Karpas-422 (cell line): Measurements from ENCODE around the gene UHRF2. TPM values are rescaled to one million over a fixed set of nuclear protein-coding genes. Genes with fewer than 3 reads are reported as not detected.

Experiments
- DNase-seq: peaks from one replicate; pipeline ENCODE4 v3.0.0-alpha.2; 2015
- H2AFZ ChIP-seq: fragments of 200-600 bp; sonication (generic); 2 replicates; pipeline ENCODE4 v1.6.1; 2014; ENCODE audit warnings: antibody characterized with exemption, low read length, mixed read lengths
- H3K27ac ChIP-seq: fragments of 200-600 bp; sonication (generic); 2 replicates; pipeline ENCODE4 v1.5.1; 2014; ENCODE audit warnings: mild to moderate bottlenecking, low read length, moderate library complexity
- H3K27me3 ChIP-seq: fragments of 200-600 bp; sonication (generic); 2 replicates; pipeline ENCODE4 v1.6.1; 2014; ENCODE audit warnings: low read length, mixed read lengths
- H3K36me3 ChIP-seq: fragments of 200-600 bp; sonication (generic); 2 replicates; pipeline ENCODE4 v1.6.1; 2014; ENCODE audit warnings: low read length, mixed read lengths; ENCODE audit not compliant: insufficient read depth
- H3K4me1 ChIP-seq: fragments of 200-600 bp; sonication (generic); 2 replicates; pipeline ENCODE4 v1.6.1; 2014; ENCODE audit warnings: mild to moderate bottlenecking, low read length, mixed read lengths
- H3K4me2 ChIP-seq: fragments of 200-600 bp; sonication (generic); 2 replicates; pipeline ENCODE4 v1.6.1; 2014; ENCODE audit warnings: low read length, low read depth, mild to moderate bottlenecking; ENCODE audit not compliant: poor library complexity, severe bottlenecking
- H3K4me3 ChIP-seq: fragments of 200-600 bp; sonication (generic); 2 replicates; pipeline ENCODE4 v1.5.1; 2014; ENCODE audit warnings: mild to moderate bottlenecking, antibody characterized with exemption, low read length, mixed read lengths
- H3K79me2 ChIP-seq: fragments of 200-600 bp; sonication (generic); 2 replicates; pipeline ENCODE4 v1.6.1; 2014; ENCODE audit warnings: mild to moderate bottlenecking, low read length, mixed read lengths
- H3K9ac ChIP-seq: fragments of 200-600 bp; sonication (generic); 2 replicates; pipeline ENCODE4 v1.6.0; 2014; ENCODE audit warnings: low read length
- H3K9me2 ChIP-seq: fragments of 200-600 bp; sonication (generic), shearing (Covaris generic); replicated peaks from 2 replicates; pipeline ENCODE4 v1.6.0; 2014; ENCODE audit warnings: mild to moderate bottlenecking, low read length, moderate library complexity; ENCODE audit not compliant: insufficient read depth
- H3K9me3 ChIP-seq: fragments of 300-700, 200-600 bp; sonication (generic); 2 replicates; pipeline ENCODE4 v1.6.1; 2014; ENCODE audit warnings: low read length, mixed read lengths
- H4K20me1 ChIP-seq: fragments of 200-600 bp; sonication (generic); 2 replicates; pipeline ENCODE4 v1.6.1; 2014; ENCODE audit warnings: mild to moderate bottlenecking, antibody characterized with exemption, low read length, low read depth; ENCODE audit not compliant: insufficient read depth
- total RNA-seq: library from RNA; depleted of rRNA; stranded (reverse); fragments of >200 nt; shearing (Covaris generic); gene quantifications from 2 replicates; pipeline ENCODE4 v1.2.3, GENCODE V29; 2014; ENCODE audit warnings: low replicate concordance

UHRF2 gene
- total RNA-seq, 1 experiment from 2014 or later, result 85.5 TPM

DNA sequence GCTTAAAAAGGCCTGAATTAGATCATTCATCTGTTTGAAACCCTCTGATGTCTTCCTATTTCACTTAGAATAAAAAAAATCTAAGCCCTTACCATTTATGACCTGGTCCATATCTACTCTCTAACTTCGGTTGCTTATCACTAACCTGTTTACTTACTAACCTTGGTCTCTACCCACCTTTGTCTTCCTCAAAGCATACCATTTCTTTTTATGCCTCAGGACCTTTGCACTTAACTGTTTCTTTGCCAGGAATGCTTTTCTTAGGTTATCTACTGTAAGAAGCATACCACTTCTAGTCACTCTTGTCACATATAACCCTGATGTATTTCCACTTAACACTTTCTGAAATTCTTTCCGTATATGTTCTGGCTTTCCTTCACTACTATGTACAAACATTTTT lies 67.0 kb downstream of the UHRF2 start:
- Histone ChIP-seq H3K4me1 (peaks cover 7% of the 10 kb centered on the region), H3K79me2 (peaks cover 37% of the 10 kb centered on the region), H2AFZ (no peak overlapping the region)

GRCh38 chr9:6484210-6484609 lies 71.2 kb downstream of the UHRF2 start:
- H3K27ac ChIP-seq, result no peak overlapping the region
- H4K20me1 ChIP-seq, result no peaks in the 10 kb centered on the region
- no peak overlapping the region for H3K9ac ChIP-seq
- H3K9me3 ChIP-seq, result no peaks in the 10 kb centered on the region
- no peaks in the 10 kb centered on the region for H3K27me3 ChIP-seq
- no peak overlapping the region for H3K4me2 ChIP-seq
- peaks cover 30% of the 10 kb centered on the region for H3K79me2 ChIP-seq
- no peak overlapping the region for H3K4me3 ChIP-seq
- H3K4me1 ChIP-seq, result no peaks in the 10 kb centered on the region
- no peak overlapping the region for H2AFZ ChIP-seq
- H3K9me2 ChIP-seq, result no peaks in the 10 kb centered on the region
- DNase-seq, result no peak
- peaks cover 19% of the 10 kb centered on the region; the same call in 1 of the 2 replicates for H3K36me3 ChIP-seq

More for the DNA sequence above, 67.0 kb downstream of the UHRF2 start:
- Histone ChIP-seq H3K4me3 (no peak overlapping the region), H3K4me2 (no peak overlapping the region), H3K27ac (no peak overlapping the region), H3K9me2 (no peaks in the 10 kb centered on the region), H3K27me3 (no peaks in the 10 kb centered on the region), H3K9me3 (no peaks in the 10 kb centered on the region), H3K36me3 (peaks cover 22% of the 10 kb centered on the region; the same call in 1 of the 2 replicates), H4K20me1 (no peaks in the 10 kb centered on the region), H3K9ac (no peak overlapping the region)
- DNase-seq, result no peak

DNA sequence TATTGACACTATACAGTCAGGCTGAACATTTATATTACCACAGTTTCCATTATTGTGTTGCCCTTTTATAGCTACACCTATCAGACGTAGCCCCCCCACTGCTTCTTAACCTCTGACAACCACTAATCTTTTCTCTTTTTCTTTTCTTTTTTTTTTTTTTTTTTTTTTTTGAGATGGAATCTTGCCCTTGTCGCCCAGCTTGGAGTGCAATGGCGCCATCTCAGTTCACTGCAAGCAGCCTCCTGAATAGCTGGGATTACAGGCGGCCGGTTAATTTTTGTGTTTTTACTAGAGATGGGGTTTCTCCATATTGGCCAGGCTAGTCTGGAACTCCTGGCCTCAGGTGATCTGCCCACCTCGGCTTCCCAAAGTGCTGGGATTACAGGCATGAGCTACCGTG lies 75.4 kb downstream of the UHRF2 start:
- Histone ChIP-seq H3K9me2 (no peaks in the 10 kb centered on the region), H3K4me2 (no peak overlapping the region), H3K4me1 (no peaks in the 10 kb centered on the region), H3K27me3 (no peaks in the 10 kb centered on the region), H2AFZ (no peak overlapping the region), H3K79me2 (peaks cover 53% of the 10 kb centered on the region), H4K20me1 (no peaks in the 10 kb centered on the region), H3K4me3 (no peak overlapping the region), H3K27ac (no peak overlapping the region), H3K9me3 (no peaks in the 10 kb centered on the region), H3K36me3 (peaks cover 21% of the 10 kb centered on the region; the same call in 1 of the 2 replicates), H3K9ac (no peak overlapping the region)
- DNase-seq, result no peak

GRCh38 chr9:6489099-6489498 lies 76.1 kb downstream of the UHRF2 start:
- Histone ChIP-seq H4K20me1 (no peaks in the 10 kb centered on the region), H2AFZ (no peak overlapping the region), H3K9me2 (no peaks in the 10 kb centered on the region), H3K27ac (no peak overlapping the region), H3K4me1 (no peaks in the 10 kb centered on the region), H3K79me2 (peaks cover 56% of the 10 kb centered on the region), H3K27me3 (no peaks in the 10 kb centered on the region), H3K4me2 (no peak overlapping the region), H3K4me3 (no peak overlapping the region), H3K9ac (no peak overlapping the region), H3K9me3 (no peaks in the 10 kb centered on the region), H3K36me3 (peaks cover 25% of the 10 kb centered on the region; the same call in 1 of the 2 replicates)
- no peak for DNase-seq

GRCh38 chr9:6490863-6491262 lies 77.9 kb downstream of the UHRF2 start:
- no peak for DNase-seq
- Histone ChIP-seq H2AFZ (no peak overlapping the region), H3K27me3 (no peaks in the 10 kb centered on the region), H3K4me1 (no peaks in the 10 kb centered on the region), H3K27ac (no peak overlapping the region), H3K79me2 (peaks cover 51% of the 10 kb centered on the region), H3K4me2 (no peak overlapping the region), H3K9me3 (no peaks in the 10 kb centered on the region), H3K36me3 (peaks cover 22% of the 10 kb centered on the region; the same call in 1 of the 2 replicates), H3K4me3 (no peak overlapping the region), H3K9ac (no peak overlapping the region), H4K20me1 (no peaks in the 10 kb centered on the region), H3K9me2 (no peaks in the 10 kb centered on the region)

DNA sequence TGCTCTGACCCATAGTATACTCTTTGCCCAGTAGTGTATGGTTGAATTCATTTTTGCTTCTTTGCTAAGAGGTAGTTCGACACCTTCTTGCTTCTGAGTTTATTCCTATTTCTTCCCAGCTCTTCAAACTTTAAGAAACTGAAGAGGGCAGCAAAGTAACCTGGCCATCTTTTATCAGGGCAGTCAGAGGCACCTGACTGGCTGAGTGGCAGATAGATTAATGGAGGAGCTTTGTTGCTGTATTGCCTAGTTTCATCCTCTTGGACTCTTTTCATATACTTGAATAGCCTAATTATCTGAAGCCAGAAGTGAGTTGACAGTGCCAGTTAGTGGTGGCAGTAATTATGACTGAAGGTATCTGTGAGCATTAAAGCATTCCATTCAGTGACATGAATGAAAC lies 82.5 kb downstream of the UHRF2 start:
- H3K9ac ChIP-seq, result no peak overlapping the region
- no peak overlapping the region for H3K4me2 ChIP-seq
- peaks cover 32% of the 10 kb centered on the region for H3K79me2 ChIP-seq
- H2AFZ ChIP-seq, result no peak overlapping the region
- H3K36me3 ChIP-seq, result peaks cover 36% of the 10 kb centered on the region; the same call in 1 of the 2 replicates
- H3K9me2 ChIP-seq, result no peaks in the 10 kb centered on the region
- DNase-seq, result no peak
- no peaks in the 10 kb centered on the region for H3K27me3 ChIP-seq
- H3K9me3 ChIP-seq, result no peaks in the 10 kb centered on the region
- no peak overlapping the region for H3K4me3 ChIP-seq
- H4K20me1 ChIP-seq, result no peaks in the 10 kb centered on the region
- H3K4me1 ChIP-seq, result no peaks in the 10 kb centered on the region
- no peak overlapping the region for H3K27ac ChIP-seq

DNA sequence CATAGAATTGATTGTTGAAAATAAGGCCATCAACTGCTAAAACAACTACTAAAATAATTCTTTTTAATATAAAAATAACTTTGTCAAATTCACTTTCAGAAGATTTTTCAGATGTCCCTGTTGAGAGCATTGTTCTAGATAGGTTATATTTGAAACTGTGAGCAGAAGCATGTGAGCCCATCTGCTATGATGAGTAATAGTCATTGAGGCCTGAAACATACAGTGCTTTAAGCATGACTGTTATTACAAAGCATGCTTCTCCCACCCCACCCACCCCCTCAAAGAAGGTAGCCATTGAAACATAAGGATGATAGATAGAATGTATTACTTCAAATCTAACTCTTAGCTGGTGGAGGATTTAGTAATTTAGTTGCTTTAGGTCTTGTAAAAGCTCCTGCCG lies 86.0 kb downstream of the UHRF2 start:
- Histone ChIP-seq H3K36me3 (peaks cover 41% of the 10 kb centered on the region; the same call in 1 of the 2 replicates), H3K9ac (no peak overlapping the region), H3K4me3 (no peak overlapping the region)

DNA sequence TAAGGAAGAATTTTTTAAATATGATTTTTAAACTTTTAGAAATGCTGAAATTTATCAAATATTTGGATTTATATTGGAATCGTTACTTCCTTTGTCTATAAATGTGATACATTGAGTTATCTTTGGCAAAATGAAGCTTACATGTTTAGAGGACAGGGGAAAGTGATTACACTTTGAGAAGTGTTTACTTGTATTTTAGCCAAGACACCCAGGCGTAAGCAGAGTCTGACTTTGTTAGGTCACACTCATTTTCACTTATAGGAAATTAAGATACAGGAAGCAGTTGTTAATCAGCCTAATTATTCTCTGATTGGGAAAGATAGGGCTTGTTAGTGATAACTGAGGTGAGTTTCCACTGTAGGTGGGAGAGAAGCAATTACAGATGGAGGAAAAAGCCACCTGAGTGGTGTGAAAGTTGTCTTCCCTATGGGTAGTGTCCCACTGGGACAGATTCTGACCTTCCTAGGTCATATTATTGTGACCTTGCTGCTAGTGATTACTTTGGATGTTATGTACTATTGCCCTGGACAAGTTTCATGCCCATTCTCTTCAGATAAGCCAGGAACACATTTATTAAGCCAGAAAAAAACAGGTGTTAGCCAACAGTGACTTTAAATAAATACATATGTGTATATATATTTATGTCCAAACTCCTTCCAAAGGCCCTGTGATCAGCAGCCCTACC lies 88.7 kb downstream of the UHRF2 start:
- Histone ChIP-seq H3K36me3 (peaks cover 60% of the 10 kb centered on the region; the same call in 1 of the 2 replicates), H3K79me2 (peaks cover 6% of the 10 kb centered on the region; the same call in 1 of the 2 replicates), H3K9me2 (no peaks in the 10 kb centered on the region)

More for the DNA sequence above, 86.0 kb downstream of the UHRF2 start:
- Histone ChIP-seq H4K20me1 (no peaks in the 10 kb centered on the region), H2AFZ (no peak overlapping the region), H3K9me3 (no peaks in the 10 kb centered on the region), H3K4me1 (no peaks in the 10 kb centered on the region), H3K27me3 (no peaks in the 10 kb centered on the region), H3K4me2 (no peak overlapping the region), H3K79me2 (peaks cover 6% of the 10 kb centered on the region; the same call in 1 of the 2 replicates), H3K27ac (no peak overlapping the region), H3K9me2 (no peaks in the 10 kb centered on the region)
- no peak for DNase-seq

More for the DNA sequence above, 88.7 kb downstream of the UHRF2 start:
- H3K4me2 ChIP-seq, result no peak overlapping the region
- H3K4me1 ChIP-seq, result no peaks in the 10 kb centered on the region
- H4K20me1 ChIP-seq, result no peaks in the 10 kb centered on the region
- no peak overlapping the region for H2AFZ ChIP-seq
- H3K27me3 ChIP-seq, result no peaks in the 10 kb centered on the region
- H3K27ac ChIP-seq, result no peak overlapping the region
- no peak overlapping the region for H3K9ac ChIP-seq
- DNase-seq, result no peak
- no peaks in the 10 kb centered on the region for H3K9me3 ChIP-seq
- H3K4me3 ChIP-seq, result no peak overlapping the region
